Lower leg skin (tissue), 4 donors: ENCODE results near the gene C9orf153. TPM values are rescaled to one million over a fixed set of nuclear protein-coding genes. Genes with fewer than 3 reads are reported as not detected.
"Not testable (repeated sequence)": the region's sequence is repeated elsewhere in the genome, so short reads cannot be mapped to it uniquely, and the experiment has no call there.

Experiments used
- DNase-seq, 2 donors: peaks; one replicate each; pipeline ENCODE4 v3.0.0-alpha.2; 2019; ENCODE audit warnings: low spot score in 2 of 2
- H3K4me3 ChIP-seq: fragments of 200-600 bp; sonication (generic); 2 replicates; pipeline ENCODE4 v1.5.1; 2017; ENCODE audit warnings: mild to moderate bottlenecking, low read depth; ENCODE audit not compliant: poor library complexity, severe bottlenecking
- POLR2A ChIP-seq, 2 donors: fragments of 450-650 bp; IDR thresholded peaks; one replicate each; pipeline ENCODE4 v1.6.1; 2016 to 2017; ENCODE audit warnings: antibody characterized with exemption in 2 of 2, mild to moderate bottlenecking in 1 of 2, moderate library complexity in 1 of 2
- WGBS, 2 donors: methylation state at CpG; one replicate each; pipeline ENCODE4 v1.1.5; 2018; 5-methylcytosine and 5-hydroxymethylcytosine counted together
- intact Hi-C: fragments of 100-400 bp; cut with DNase I; formaldehyde crosslinking; loops from one replicate; pipeline ENCODE4 v1.15.0; 2023; ENCODE audit warnings: low total_unique reads
- total RNA-seq, 4 donors: library from RNA; depleted of rRNA; stranded (reverse); fragments of >200 nt; gene quantifications; one replicate each; pipeline ENCODE4 v1.1.0, GENCODE V29; 2016
- TF ChIP-seq, protein P1 (sequence below), 3 donors: fragments of 450-650 bp; IDR thresholded peaks; one replicate each; pipeline ENCODE4 v1.5.1; 2016; ENCODE audit warnings: antibody characterized with exemption in 3 of 3, mild to moderate bottlenecking in 3 of 3, moderate library complexity in 2 of 3

The C9orf153 gene
- total RNA-seq, 4 donors from 2014 or later: 0.16 to 0.63 TPM; not detected in 2

DNA sequence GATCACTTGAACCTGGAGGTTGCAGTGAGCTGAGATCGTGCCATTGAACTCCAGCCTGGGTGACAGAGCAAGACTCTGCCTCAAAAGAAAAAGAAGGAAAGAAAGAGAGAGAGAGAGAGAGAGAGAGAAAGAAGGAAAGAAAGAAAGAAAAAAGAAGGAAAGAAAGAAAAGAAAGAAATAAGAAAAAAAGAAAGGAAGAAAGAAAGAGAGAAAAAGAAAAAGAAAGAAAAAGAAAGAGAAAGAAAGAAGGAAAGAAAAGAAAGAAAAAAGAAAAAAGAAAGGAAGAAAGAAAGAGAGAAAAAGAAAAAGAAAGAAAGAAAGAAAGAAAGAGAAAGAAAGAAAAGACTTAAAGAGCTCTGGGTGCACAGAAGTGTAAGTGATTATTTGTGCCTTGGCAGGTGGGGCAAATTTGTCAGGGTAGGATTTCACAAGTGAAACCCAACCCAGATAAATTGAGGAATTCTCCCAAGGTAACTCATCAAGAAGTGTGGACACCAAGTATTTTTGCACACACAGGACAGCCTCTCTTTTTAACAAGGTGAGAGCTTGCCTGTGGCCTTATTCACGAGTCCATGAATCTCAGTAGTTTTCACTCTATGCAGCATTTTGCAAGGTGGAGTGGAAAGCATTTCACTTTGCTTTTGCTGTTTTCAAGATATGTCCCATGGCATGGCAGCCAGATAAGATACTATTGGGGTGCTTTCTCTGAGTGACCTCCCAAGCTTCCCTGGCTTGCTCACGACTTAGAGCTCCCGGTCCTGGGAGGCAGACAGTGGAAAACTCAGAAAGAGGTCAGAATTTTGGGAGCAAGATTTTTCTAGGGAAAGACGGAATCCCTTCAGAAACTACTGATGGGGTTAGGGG, 57.8 kb downstream of the C9orf153 start:
- TF ChIP-seq, protein P1, sequence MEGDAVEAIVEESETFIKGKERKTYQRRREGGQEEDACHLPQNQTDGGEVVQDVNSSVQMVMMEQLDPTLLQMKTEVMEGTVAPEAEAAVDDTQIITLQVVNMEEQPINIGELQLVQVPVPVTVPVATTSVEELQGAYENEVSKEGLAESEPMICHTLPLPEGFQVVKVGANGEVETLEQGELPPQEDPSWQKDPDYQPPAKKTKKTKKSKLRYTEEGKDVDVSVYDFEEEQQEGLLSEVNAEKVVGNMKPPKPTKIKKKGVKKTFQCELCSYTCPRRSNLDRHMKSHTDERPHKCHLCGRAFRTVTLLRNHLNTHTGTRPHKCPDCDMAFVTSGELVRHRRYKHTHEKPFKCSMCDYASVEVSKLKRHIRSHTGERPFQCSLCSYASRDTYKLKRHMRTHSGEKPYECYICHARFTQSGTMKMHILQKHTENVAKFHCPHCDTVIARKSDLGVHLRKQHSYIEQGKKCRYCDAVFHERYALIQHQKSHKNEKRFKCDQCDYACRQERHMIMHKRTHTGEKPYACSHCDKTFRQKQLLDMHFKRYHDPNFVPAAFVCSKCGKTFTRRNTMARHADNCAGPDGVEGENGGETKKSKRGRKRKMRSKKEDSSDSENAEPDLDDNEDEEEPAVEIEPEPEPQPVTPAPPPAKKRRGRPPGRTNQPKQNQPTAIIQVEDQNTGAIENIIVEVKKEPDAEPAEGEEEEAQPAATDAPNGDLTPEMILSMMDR (IDR thresholded peaks at IDR 0.05): no peak
- no peak for TF ChIP-seq POLR2A (IDR thresholded peaks at IDR 0.05)
- intact Hi-C loops: loop anchor here (5.0 kb wide), 1 partner anchor 1194 kb away; no protein-coding TSS in a partner anchor
- 87 to 92% methylated on average over 5 of the region's 5 CpGs for WGBS, 2 donors
- no peak overlapping the region for H3K4me3 ChIP-seq
- DNase-seq: no peak

DNA sequence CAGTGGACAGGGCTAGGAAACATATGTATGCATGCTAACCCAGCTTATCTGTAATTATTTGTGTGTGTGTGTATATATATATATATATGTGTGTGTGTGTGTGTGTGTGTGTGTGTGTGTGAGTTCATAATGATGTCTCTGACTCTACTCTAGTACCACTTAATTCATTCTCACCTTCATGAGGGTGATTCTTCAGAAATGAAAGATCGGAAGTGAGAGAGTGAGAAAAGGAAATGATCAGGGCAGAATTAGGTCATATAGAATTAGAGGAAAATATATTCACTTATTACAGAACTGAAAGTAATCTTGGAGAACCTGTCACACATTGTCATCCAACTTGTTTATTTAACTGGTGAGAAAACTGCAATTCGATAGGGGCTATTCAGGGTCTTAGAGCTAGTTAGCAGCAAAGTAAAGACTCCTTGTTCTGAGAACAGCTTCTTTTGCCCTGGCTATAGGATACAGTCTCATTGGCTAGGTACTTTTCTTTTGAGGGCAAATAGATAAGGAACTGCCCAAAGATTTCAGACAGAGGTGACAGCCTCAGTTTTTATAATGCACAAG, 58.8 kb downstream of the C9orf153 start:
- intact Hi-C loops: loop anchor here (5.0 kb wide), 1 partner anchor 1193 kb away; no protein-coding TSS in a partner anchor
- no peak for DNase-seq
- WGBS, 2 donors: 71 to 74% methylated on average over 2 of the region's 2 CpGs
- TF ChIP-seq, protein P1 (IDR thresholded peaks at IDR 0.05): no peak
- TF ChIP-seq POLR2A (IDR thresholded peaks at IDR 0.05): no peak
- no peak overlapping the region for H3K4me3 ChIP-seq

DNA sequence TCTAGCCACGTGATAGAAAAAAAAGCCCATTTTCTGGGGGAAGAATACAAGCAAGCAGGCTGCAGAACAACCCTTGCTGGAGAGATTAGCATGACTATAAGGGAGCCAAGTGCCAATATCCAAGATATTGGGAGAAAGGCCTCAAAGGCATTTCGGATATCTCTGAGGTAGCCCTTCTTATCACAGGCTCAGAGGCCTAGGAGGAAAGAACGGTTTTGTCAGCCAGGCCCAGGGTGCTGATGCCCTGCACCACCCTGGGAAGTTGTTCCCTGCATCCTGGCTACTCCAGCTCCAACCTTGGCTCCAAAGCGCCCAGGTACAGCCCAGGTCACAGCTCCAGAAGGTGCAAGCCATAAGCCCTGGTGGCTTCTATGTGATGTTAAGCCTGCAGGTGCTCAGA, 66.4 kb downstream of the C9orf153 start:
- no peak for DNase-seq
- TF ChIP-seq, protein P1 (IDR thresholded peaks at IDR 0.05): no peak
- TF ChIP-seq POLR2A (IDR thresholded peaks at IDR 0.05): no peak
- H3K4me3 ChIP-seq: no peak overlapping the region
- 82 to 91% methylated on average over 4 of the region's 4 CpGs for WGBS, 2 donors
- intact Hi-C loops: no loop called here

DNA sequence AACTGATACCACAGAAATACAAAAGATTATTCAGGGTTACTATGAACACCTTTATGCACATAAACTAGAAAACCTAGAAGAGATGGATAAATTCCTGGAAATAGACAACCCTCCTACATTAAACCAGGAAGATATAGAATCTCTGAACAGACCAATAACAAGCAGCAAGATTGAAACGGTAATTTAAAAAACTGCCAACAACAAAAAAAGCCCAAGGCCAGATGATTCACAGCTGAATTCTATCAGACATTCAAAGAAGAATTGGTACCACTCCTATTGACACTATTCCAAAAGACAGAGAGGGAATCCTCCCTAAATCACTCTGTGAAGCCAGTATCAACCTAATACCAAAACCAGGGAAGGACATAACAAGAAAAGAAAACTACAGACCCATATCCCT, 68.8 kb downstream of the C9orf153 start:
- WGBS, 2 donors: 35 to 43% methylated on average over 1 of the region's 1 CpG
- DNase-seq, intact Hi-C loops, H3K4me3 ChIP-seq: not testable (repeated sequence)

DNA sequence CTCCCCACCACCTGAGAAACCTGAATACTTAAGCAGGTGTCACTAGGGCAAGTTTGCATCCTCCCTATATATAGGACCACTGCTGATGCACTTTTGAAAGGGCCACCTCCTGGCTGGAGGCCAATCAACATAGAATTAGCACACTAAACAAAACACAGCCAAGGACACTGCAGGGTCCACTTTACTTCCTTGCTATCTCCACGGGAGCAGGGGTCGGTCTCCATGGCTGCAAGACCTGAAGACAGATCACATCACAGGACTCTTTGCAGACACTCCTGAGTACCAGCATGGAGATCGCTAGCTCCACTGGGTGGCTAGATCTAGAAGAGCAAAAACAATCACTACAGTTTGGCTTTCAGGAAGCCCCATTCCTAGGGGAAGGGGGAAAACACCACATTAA, 72.3 kb downstream of the C9orf153 start:
- DNase-seq: no peak
- TF ChIP-seq POLR2A (IDR thresholded peaks at IDR 0.05): no peak
- TF ChIP-seq, protein P1 (IDR thresholded peaks at IDR 0.05): no peak
- intact Hi-C loops: no loop called here
- no peak overlapping the region for H3K4me3 ChIP-seq
- WGBS, 2 donors: 49 to 58% methylated on average over 3 of the region's 3 CpGs

DNA sequence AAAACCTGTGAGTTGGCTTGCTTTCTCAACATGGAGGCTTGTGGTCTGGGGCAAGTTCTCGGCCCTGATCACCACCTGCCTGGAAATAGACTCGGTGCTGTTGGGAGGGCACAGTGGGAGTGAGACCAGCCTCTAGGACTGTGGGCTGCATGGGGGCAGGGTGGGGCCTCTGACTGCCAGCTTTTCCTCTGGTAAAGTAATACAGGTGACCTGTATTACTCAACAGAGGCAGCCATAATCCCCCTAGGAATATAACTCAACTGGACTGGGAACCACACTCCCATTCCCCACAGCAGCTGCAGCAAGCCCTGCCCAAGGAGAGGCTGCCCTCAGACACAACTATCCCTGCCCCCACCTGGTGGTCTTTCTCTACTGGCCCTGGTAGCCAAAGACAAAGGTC, 72.8 kb downstream of the C9orf153 start:
- TF ChIP-seq, protein P1 (IDR thresholded peaks at IDR 0.05): no peak
- TF ChIP-seq POLR2A (IDR thresholded peaks at IDR 0.05): no peak
- DNase-seq: no peak
- 88 to 89% methylated on average over 2 of the region's 2 CpGs for WGBS, 2 donors
- H3K4me3 ChIP-seq: no peak overlapping the region
- intact Hi-C loops: no loop called here
